ENCODE data around the gene CTNND2.

GRCh38 chr5:11711932-11712331 lies 192.3 kb downstream of the CTNND2 start:
- TF ChIP-seq, protein P1, sequence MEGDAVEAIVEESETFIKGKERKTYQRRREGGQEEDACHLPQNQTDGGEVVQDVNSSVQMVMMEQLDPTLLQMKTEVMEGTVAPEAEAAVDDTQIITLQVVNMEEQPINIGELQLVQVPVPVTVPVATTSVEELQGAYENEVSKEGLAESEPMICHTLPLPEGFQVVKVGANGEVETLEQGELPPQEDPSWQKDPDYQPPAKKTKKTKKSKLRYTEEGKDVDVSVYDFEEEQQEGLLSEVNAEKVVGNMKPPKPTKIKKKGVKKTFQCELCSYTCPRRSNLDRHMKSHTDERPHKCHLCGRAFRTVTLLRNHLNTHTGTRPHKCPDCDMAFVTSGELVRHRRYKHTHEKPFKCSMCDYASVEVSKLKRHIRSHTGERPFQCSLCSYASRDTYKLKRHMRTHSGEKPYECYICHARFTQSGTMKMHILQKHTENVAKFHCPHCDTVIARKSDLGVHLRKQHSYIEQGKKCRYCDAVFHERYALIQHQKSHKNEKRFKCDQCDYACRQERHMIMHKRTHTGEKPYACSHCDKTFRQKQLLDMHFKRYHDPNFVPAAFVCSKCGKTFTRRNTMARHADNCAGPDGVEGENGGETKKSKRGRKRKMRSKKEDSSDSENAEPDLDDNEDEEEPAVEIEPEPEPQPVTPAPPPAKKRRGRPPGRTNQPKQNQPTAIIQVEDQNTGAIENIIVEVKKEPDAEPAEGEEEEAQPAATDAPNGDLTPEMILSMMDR (IDR thresholded peaks at IDR 0.05), result no peak
- no peak for TF ChIP-seq EZH2 (IDR thresholded peaks at IDR 0.05; ENCODE audit: borderline replicate concordance, insufficient read depth, low read depth, low read length, poor library complexity, severe bottlenecking)
